HG02938 (cell line): Measurements from ENCODE around the gene LRRC7.
"Not testable (repeated sequence)": the region's sequence is repeated elsewhere in the genome, so short reads cannot be mapped to it uniquely, and the experiment has no call there.

Source experiments
- ATAC-seq: cut with Tn5 transposase; IDR thresholded peaks from one replicate; pipeline ENCODE4 v1.9.1; 2021; ENCODE audit warnings: mild to moderate bottlenecking, moderate library complexity; ENCODE audit not compliant: unreplicated experiment

LRRC7 gene

DNA sequence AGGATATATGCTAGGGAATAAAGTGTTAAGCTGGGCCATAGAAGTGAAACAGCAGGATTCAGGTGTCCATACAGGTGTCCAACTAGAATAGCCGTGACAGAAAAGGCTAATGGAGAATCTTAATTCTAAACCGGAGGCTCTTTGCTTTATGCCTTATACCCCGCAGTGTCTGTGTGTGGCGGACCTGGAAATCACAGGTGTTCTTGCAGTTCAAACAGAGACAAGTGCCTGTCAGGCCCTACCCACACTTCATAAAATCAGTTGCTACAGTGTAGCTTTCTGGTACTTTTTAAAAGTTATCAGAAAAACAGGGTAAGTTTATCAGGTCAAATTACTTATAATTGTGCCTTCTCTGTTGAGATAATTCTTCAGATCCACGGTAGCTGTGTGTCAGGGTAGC, 293.9 kb downstream of the LRRC7 start:
- ATAC-seq = no peak

DNA sequence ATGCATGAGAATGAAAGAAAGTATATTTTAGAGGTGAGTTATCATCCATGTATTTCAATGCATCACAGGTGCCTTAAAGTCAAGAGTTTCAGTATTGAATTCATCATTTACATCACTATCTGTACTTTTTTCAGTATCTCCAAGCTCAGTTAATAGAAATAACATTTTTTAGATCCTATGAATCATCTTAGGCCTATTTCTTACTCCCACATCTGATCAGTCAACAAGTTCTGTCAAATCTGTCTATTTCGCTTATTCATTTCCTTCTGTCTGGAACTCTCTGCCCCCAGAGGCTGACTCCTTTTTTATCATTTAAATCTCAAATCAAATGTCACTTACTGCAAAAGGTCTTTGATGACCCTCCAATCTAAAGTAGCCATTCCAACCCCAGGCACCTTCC, 295.2 kb downstream of the LRRC7 start:
- ATAC-seq = no peak

DNA sequence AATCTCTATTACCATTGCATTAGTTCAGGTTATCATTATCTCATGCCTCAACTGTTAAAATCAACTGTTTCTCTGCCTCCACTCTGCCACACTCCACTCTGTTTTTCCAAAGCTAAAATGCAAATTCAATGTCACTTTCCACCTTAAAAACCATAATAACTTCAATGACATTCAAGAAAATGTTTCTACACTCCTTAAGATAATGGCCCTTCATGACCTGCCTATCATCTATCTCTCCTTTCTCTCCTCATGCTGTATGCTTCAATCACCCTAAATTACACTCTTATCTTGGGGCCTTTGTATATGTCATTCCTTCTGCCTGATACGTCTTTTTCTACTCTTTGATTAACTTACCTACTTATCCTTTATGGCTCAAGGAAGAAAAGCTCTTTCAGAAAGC, 296.0 kb downstream of the LRRC7 start:
- ATAC-seq = no peak

DNA sequence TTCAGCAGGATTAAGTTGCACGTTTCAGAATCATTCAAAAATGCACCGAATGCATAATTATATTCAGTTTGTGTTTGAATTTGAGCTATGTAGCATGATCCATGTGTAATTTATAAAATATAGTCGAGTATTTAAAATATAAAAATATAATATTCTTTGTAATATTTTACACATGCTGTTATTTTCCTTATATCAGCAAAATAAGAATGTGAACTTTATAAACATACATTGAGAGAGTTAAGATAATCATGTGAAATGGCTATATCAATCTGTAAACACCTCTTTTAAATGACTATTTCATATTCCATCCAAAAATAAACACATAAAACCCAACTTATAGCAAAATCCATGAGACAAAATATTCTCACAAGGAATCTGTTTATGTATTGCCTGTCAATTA, 303.7 kb downstream of the LRRC7 start:
- no peak for ATAC-seq

DNA sequence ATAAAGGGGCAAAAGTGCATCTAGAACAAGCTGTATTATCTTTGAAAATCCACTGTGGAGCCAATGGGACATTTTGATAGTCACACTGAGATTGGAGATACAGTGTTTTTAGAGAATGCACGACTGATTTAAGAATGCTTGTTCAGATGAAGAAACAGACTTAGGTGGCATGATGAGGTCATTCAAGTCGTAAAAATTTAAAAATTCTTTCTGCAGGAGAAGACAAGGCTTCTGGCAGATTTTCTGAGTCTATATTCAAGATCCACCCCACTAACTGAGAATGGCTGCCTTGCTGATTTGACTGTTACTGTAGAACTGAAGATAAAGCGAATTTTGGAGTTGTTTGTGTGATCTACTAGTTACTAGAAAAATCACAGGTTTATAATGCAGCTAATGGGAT, 310.6 kb downstream of the LRRC7 start:
- no peak for ATAC-seq

DNA sequence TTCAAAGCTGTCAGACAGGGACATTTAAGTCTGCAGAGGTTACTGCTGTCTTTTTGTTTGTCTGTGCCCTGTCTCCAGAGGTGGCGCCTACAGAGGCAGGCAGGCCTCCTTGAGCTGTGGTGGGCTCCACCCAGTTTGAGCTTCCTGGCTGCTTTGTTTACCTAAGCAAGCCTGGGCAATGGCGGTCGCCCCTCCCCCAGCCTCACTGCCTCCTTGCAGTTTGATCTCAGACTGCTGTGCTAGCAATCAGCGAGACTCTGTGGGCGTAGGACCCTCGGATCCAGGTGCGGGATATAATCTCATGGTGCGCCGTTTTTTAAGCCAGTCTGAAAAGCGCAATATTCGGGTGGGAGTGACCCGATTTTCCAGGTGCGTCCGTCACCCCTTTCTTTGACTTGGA, 320.3 kb downstream of the LRRC7 start:
- ATAC-seq = not testable (repeated sequence)

DNA sequence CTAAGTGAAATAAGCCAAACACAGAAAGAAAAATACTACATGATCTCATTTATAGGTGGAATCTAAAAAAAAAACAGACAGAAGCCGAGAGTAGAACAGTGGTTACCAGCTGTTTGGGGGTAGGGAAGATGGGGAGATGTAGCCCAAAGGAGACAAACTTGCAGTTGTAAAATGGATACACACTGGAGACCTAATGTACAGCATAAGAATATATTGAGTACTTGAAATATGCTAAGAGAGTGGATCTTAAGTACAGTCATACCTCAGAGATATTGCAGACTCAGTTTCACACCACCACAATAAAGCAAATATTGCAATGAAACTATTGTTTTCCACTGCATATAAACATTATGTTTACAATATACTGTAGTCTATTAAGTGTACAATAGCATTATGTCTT, 320.9 kb downstream of the LRRC7 start:
- no peak for ATAC-seq

DNA sequence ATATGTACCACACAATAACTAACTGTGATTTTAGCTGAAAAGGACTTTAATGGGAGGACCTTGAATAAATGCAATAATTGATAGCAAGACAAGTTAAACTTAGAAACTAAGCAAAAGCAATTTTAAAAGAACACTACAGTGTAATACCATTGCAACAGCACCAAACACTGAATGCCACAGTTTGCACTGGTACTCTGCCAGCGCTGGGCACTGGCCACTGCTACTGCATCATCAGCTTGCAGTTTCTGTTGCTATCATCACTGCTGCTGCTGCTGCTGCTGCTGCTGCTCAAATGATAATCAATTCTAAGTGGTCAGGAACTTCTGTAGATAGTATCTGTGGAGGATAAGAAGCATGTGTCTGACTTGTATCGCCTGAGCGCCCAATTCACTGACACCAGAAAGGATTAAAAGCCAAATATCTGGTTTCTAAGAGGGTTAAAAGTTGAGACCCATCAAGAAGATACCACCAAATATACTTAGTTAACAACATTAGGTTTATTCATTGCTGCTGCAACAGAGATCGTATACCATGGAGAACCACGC, 330.8 kb downstream of the LRRC7 start:
- ATAC-seq = no peak

DNA sequence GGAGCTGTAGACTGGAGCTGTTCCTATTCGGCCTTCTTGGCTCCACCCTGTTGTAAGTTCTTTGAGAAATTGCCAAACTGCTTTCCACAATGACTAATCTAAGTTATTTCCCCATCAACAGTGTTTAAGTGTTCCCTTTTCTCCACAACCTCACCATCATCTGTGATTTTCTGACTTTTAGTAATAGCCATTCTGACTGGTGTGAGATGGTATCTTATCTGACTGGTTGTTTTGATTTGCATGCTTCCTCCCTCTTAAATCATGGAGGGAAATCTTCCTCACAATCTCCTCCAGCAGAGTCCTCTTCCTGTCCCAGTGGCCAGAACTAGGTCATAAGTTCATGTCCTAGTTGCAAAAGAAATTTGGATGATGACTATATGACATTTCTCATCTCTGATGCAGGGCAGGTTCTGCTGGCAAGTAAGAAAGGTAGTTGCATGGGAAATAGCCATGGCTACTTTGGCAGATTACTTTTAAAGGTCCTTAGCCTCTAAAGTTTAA, 343.6 kb downstream of the LRRC7 start:
- ATAC-seq = no peak

DNA sequence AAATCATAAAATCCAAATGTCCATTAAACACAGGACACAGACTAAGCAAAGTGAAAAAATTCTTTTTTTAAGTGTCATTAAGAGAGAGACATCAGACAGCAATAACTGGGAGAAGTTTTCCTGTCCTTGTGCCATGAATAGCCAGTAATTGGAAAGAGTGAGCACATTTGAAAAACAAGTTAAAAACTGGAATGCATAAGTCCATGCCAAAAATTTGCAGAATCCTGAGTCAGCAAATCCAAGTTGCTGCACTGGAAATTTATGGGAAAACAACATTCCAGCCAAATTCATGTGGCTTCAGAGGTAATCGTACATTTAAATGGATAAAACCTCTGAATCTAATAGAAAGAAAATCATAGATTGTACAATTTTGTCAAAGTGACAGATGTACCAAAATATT, 346.3 kb downstream of the LRRC7 start:
- no peak for ATAC-seq

DNA sequence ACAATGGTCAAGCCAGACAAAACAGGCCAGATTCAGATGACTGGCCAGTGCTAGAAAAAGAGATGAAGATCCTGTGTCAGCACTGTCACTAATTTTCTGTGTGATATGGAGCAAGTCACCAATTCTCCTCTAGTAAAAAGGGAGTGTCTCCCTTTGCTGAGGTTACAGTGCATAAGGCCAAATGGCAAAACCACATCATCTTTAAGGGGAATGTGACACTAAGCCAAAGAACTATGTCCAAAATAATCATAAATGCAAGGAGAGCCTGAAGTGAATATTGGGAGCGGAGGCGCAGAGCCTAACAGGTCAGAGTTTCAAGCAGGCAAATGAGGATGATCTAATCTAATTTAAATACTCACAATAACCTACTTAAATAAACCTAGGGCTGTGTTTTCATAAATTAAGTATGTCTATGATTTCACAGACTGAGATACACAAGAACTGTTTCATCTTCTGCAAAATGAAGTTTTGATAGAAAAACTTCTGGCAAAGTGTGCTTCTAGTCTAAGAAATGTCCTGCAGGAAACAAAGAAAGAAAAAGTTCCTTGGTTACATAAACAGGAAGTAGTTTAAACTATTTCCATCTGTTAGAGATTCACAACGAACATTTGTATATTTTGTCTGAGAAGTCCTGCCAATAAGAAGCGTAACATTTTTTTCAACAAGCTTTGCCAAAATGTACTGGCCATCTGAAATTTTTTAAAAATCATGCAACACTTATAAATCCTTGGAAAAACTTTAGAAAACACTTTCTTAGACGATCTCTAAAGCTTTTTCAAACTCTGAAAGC, 347.4 kb downstream of the LRRC7 start:
- no peak for ATAC-seq

DNA sequence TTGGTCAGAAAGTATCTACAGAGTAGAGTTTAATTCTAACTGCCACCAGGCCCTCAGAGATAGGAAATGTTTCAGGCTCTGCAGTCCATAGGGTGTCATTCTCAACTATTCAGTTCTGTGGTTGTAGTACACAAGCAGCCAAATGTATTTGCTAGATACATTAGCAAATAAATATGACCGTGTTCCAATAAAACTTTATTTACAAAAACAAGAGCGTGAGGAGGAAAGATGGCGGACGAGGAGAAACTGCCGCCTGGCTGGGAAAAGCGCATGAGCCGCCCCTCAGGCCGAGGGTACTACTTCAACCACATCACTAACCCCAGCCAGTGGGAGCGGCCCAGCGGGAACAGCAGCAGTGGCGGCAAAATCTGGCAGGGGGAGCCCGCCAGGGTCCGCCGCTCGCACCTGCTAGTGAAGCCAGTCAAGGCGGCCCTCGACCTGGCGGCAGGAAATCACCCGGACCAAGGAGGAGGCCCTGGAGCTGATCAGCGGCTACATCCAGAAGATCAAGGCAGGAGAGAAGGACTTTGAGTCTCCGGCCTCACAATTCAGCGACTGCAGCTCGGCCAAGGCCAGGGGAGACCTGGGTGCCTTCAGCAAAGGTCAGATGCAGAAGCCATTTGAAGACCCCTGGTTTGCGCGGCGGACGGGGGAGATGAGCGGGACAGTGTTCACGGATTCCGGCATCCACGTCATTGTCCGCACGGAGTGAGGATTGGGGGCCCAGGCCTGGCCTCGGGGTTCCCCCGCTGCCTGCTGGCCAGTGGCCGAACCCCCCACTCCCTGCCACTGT, 351.6 kb downstream of the LRRC7 start:
- no peak for ATAC-seq

DNA sequence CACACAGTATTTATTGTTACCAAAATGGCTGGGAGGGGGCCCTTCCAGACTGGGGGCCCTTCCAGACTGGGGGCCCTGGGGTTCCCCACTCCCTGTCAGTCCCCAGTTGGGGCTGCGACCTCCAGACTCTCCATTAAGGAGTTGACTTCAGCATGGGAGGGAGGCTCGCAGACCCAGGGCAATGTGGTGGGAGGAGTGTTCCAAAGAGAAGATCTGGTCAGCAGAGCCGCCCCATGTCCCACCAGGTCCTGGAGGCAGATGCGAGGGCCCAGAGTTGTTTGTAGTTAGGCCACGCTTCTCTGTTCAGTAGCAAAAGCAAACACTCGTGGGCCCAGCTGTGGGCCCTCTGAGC, 352.2 kb downstream of the LRRC7 start:
- ATAC-seq = no peak

DNA sequence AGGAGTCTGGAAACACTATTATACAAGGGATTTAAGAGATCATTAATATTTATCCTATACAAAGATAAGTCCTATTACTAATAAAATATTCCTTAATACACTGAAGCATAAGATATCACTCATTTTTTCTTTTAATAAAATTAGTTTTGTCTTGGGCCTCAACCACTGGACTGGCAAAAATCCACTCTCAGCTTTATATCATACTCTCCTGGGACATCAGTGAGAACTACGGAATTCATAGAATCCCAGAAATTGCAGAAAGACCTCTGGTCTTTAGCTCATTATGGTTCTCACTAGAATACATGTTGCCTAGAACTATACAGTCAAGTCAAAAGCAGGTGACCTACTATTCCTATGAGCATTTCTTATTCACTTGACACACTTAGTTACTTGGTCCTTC, 352.7 kb downstream of the LRRC7 start:
- no peak for ATAC-seq

DNA sequence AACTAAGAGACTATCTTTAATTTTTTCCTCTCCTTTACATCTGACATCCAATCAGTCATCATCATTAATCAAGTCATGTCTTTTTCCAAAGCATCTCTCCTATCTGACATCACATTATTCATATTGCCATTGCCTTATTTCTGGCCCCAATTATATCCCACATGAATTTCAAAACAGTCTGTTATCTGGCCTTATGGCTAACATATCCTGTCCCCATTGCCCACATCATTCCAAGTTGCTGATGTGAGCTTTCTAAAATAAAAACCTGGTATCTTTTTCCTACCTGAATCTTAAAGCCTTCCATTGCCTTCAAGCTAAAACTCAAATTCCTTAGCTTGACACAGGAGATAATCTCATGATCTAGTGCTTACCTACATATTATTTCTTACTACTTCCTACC, 353.8 kb downstream of the LRRC7 start:
- no peak for ATAC-seq

DNA sequence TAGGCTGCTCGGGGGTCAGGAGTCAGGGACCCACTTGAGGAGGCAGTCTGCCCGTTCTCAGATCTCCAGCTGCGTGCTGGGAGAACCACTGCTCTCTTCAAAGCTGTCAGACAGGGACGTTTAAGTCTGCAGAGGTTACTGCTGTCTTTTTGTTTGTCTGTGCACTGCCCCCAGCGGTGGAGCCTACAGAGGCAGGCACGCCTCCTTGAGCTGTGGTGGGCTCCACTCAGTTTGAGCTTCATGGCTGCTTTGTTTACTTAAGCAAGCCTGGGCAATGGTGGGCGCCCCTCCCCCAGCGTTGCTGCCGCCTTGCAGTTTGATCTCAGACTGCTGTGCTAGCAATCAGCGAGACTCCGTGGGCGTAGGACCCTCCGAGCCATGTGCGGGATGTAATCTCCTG, 360.5 kb downstream of the LRRC7 start:
- not testable (repeated sequence) for ATAC-seq

DNA sequence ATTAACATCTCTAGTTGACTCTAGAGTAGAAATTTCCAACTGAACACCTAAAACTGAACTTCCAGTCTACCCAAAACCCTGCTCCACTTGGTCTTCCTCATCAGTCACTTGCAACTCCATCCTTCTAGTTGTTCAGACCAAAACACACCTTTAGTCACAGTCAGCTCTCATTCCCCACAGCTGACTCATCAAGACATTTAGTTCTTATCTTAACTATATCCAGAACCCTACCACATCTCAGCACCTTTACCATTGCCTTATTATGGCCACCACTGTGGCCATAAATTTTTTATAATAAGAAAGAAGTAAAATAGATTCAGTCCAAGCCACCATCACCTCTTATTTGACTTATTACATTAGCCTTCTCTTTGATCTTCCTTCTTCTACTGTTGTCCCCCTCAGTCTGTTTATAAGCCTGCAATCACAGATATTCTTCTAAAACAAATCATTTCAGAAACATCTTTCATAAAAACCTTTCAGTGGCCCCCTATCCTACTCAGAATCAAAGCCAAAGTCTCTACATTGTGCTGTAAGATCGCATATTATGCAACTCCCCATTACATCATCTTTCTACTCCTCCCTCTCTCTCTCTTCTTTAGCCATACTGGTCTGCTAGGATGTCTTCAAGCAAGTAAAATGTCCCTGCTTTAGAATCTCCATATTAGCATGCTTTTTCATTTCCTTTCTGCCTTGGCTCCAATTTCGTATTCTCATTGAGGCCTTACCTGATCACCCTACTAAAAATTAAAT, 361.8 kb downstream of the LRRC7 start:
- ATAC-seq = no peak

DNA sequence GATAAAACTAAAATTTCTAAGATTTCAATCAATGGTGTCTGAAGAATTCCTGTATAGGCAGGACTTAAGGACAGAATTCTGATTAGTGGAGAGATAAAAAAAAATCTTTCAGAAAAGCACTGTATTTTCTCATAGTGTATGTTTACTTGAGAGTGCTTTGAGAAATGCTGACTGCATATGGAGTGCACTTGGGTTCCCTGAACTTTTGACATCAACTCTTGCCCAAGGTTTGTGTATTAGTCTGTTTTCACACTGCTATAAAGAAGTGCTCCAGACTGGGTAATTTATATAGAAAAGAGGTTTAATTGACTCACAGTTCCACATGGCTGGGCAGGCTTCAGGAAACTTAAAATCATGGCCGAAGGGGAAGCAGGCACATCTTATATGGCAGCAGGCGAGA, 362.7 kb downstream of the LRRC7 start:
- no peak for ATAC-seq

DNA sequence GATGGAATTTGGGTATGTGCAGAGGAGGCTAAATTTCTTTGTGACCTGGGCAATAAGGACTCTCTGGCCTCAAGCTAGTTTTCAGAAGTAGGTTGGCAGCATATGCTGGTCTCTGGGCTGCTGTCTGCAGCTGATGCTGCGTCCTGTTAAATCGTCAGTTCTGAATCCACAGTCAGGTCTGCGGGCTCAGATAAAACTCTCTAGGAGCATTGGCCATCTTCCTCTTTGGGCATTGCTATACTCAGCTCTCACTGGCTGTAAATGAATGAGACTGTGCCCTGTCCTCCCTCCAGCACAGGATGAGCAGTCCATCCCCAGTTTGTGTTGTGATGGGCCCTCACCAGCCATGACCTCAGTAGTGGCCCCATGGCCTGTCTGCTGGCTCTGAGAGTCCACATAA, 365.0 kb downstream of the LRRC7 start:
- no peak for ATAC-seq

DNA sequence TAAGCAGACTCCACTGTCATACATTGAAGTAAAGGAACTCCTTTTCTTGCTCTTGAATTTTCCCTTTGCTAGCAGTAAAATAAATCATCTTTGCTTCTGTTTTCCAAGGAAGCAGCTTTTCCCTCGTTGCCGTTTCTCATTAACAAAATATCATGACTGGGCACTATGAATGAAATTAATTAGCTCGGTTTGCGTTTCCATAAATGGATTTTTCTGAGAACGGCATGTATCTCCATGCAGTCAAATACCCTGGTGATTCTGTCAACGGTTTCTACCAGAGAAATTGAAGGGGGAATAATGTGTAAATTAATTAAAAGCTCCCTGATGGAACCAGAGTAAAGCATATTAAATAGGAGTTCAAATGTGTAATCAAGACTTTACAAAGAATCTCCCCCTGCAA, 372.5 kb downstream of the LRRC7 start:
- no peak for ATAC-seq

DNA sequence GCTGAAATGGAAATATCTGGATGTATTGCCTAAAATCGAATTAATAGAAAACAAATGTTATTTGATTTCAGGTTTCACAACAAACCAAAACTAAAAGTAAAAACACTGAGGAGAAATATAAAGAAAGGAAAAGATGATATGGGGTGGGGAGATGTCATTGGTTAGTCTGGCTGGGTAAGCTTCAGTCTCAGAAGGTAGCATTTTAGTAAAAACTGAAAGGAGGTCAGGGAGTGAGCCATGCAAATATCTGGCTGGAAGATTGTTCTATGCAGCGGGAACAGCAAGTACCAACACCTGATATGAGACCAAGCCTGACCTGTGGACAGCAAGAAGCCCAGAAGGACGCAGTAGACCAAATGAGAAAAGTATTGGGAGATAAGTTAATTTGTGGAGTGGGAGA, 373.1 kb downstream of the LRRC7 start:
- ATAC-seq = peak; percentile 43
